SU-DHL-6 (cell line): ENCODE data around the gene IDNK.

Experiments
- H2AFZ ChIP-seq: fragments of 200-600 bp; sonication (generic); 2 replicates; pipeline ENCODE4 v1.6.1; 2014; ENCODE audit warnings: low read depth, mild to moderate bottlenecking, moderate library complexity, mixed read lengths, antibody characterized with exemption, low read length; ENCODE audit not compliant: severe bottlenecking
- H3F3A ChIP-seq: fragments of 200-600 bp; shearing (Covaris generic); 2 replicates; pipeline ENCODE4 v1.6.0; 2016; ENCODE audit warnings: antibody characterized with exemption, mild to moderate bottlenecking; ENCODE audit not compliant: insufficient read depth
- H3K27ac ChIP-seq: fragments of 200-600 bp; sonication (generic); 2 replicates; pipeline ENCODE4 v1.5.1; 2016; ENCODE audit warnings: low read depth, mild to moderate bottlenecking, low read length, moderate library complexity, mixed read lengths
- H3K27me3 ChIP-seq: fragments of 200-600 bp; sonication (generic), shearing (Covaris generic); 2 replicates; pipeline ENCODE4 v1.6.0; 2014; ENCODE audit warnings: mild to moderate bottlenecking, low read length
- H3K36me3 ChIP-seq: fragments of 200-600 bp; sonication (generic); 2 replicates; pipeline ENCODE4 v1.6.1; 2014; ENCODE audit warnings: mild to moderate bottlenecking, low read length, mixed read lengths
- H3K4me2 ChIP-seq: fragments of 300-600, 200-600 bp; shearing (Covaris generic), sonication (generic); 2 replicates; pipeline ENCODE4 v1.6.0; 2014; ENCODE audit warnings: low read length, low read depth, mild to moderate bottlenecking; ENCODE audit not compliant: poor library complexity, severe bottlenecking
- H3K4me3 ChIP-seq: fragments of 200-600 bp; sonication (generic); 2 replicates; pipeline ENCODE4 v1.5.1; 2014; ENCODE audit warnings: antibody characterized with exemption, low read length, mild to moderate bottlenecking, mixed read lengths; ENCODE audit not compliant: insufficient read depth, poor library complexity, severe bottlenecking
- H3K79me2 ChIP-seq: fragments of 200-600 bp; sonication (generic); 2 replicates; pipeline ENCODE4 v1.6.1; 2014; ENCODE audit warnings: mild to moderate bottlenecking, low read length, moderate library complexity; ENCODE audit not compliant: insufficient read depth
- H3K9ac ChIP-seq: fragments of 200-600 bp; sonication (generic); 2 replicates; pipeline ENCODE4 v1.7.0; 2014; ENCODE audit warnings: mild to moderate bottlenecking, low read length
- H3K9me2 ChIP-seq: fragments of 200-600 bp; sonication (generic); replicated peaks from 2 replicates; pipeline ENCODE4 v1.6.1; 2014; ENCODE audit warnings: low read length; ENCODE audit not compliant: insufficient read depth
- H3K9me3 ChIP-seq: fragments of 200-600 bp; sonication (generic); 2 replicates; pipeline ENCODE4 v1.6.1; 2014; ENCODE audit warnings: low read length, mixed read lengths; ENCODE audit not compliant: insufficient read depth
- H4K20me1 ChIP-seq: fragments of 200-600 bp; sonication (generic); 2 replicates; pipeline ENCODE4 v1.6.1; 2014; ENCODE audit warnings: low read depth, mild to moderate bottlenecking, antibody characterized with exemption, low read length, moderate library complexity, mixed read lengths
- CTCF ChIP-seq: fragments of 200-600 bp; sonication (generic); IDR thresholded peaks from one replicate; pipeline ENCODE4 v1.5.1; 2017; ENCODE audit warnings: antibody characterized with exemption, mild to moderate bottlenecking, low read length, moderate library complexity; ENCODE audit not compliant: insufficient read depth, poor library complexity, severe bottlenecking
- EZH2phosphoT487 ChIP-seq: fragments of 200-600 bp; sonication (generic), shearing (Covaris generic); conservative IDR thresholded peaks from 2 replicates; pipeline ENCODE4 v1.6.1; 2018; ENCODE audit warnings: mild to moderate bottlenecking, antibody characterized with exemption, low read length, moderate library complexity, mixed read lengths

The IDNK gene

GRCh38 chr9:83665580-83666200, 42.7 kb downstream of the IDNK start:
- no peaks in the 10 kb centered on the region for H3K27me3 ChIP-seq
- no peak overlapping the region for H3K9ac ChIP-seq
- H3K27ac ChIP-seq = no peak overlapping the region
- 0 out of 2 replicates have a peak, but pooled peaks cover 4% of the 10 kb centered on the region for H3K79me2 ChIP-seq
- no peaks in the 10 kb centered on the region for H3F3A ChIP-seq
- TF ChIP-seq EZH2phosphoT487 (no peak), CTCF (no peak)
- H2AFZ ChIP-seq = no peak overlapping the region
- H3K36me3 ChIP-seq = peaks cover 33% of the 10 kb centered on the region
- H4K20me1 ChIP-seq = no peaks in the 10 kb centered on the region
- H3K4me2 ChIP-seq = no peak overlapping the region
- H3K9me3 ChIP-seq = no peaks in the 10 kb centered on the region
- no peak overlapping the region for H3K4me3 ChIP-seq
- H3K9me2 ChIP-seq = no peaks in the 10 kb centered on the region

DNA sequence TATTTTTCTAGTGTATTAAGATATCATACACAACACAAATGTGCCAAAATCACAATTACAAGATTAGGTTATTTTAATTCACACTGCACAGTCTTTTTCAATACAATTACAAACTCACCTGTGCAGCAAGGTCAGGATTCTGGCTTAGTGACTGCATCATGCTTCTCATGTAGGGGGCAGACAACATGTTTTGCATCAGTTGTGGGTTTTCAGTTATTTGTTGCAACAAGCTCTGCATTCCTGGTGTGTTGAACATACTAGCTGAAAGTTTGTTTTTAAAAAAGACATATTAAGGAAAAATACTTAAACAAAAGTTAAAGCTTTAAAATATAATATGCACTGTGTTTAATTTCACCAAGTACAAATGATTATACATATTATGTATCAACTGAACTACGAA, 46.1 kb downstream of the IDNK start:
- no peak overlapping the region for H2AFZ ChIP-seq
- H3K9ac ChIP-seq = no peak overlapping the region
- no peaks in the 10 kb centered on the region for H4K20me1 ChIP-seq
- H3K4me2 ChIP-seq = no peak overlapping the region
- H3K79me2 ChIP-seq = 0 out of 2 replicates have a peak, but pooled peaks cover 4% of the 10 kb centered on the region
- H3K4me3 ChIP-seq = no peak overlapping the region
- no peak for TF ChIP-seq EZH2phosphoT487
- TF ChIP-seq CTCF = no peak
- no peak overlapping the region for H3K27ac ChIP-seq
- H3K27me3 ChIP-seq = no peaks in the 10 kb centered on the region
- H3K36me3 ChIP-seq = peaks cover 15% of the 10 kb centered on the region
- H3F3A ChIP-seq = no peaks in the 10 kb centered on the region
- H3K9me3 ChIP-seq = no peaks in the 10 kb centered on the region
- H3K9me2 ChIP-seq = no peaks in the 10 kb centered on the region

GRCh38 chr9:83670381-83670780, 47.4 kb downstream of the IDNK start:
- Histone ChIP-seq H3K27me3 (no peaks in the 10 kb centered on the region), H3K36me3 (peaks cover 19% of the 10 kb centered on the region), H3F3A (no peaks in the 10 kb centered on the region), H3K4me3 (no peak overlapping the region), H3K79me2 (peaks cover 9% of the 10 kb centered on the region; the same call in 1 of the 2 replicates), H3K4me2 (no peak overlapping the region), H3K27ac (no peak overlapping the region), H3K9me2 (no peaks in the 10 kb centered on the region), H2AFZ (no peak overlapping the region), H3K9me3 (no peaks in the 10 kb centered on the region), H3K9ac (no peak overlapping the region), H4K20me1 (no peaks in the 10 kb centered on the region)
- TF ChIP-seq EZH2phosphoT487 (no peak), CTCF (no peak)
